ENCODE results near the gene DAPK2.

DNA sequence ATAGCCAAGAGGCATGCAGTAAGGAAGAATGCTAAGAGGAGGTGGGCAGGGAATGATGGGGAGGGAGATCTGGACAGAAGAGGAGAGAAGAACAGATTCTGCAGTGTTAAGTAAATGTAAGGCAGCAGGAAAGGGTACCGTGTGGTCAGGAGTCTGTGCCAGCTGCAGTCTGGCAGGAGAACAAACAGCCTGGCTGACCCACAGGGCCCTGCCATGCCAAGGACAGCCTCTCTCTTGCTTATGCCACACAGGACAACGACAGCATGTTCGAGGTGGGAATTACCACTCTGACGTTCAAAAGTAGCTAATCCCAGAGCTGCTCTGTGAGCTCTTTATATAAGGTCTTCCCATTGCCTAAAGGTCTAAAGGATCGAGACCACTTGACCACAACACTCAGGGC is 31.3 kb downstream of the DAPK2 start:
- TF ChIP-seq, protein P1, sequence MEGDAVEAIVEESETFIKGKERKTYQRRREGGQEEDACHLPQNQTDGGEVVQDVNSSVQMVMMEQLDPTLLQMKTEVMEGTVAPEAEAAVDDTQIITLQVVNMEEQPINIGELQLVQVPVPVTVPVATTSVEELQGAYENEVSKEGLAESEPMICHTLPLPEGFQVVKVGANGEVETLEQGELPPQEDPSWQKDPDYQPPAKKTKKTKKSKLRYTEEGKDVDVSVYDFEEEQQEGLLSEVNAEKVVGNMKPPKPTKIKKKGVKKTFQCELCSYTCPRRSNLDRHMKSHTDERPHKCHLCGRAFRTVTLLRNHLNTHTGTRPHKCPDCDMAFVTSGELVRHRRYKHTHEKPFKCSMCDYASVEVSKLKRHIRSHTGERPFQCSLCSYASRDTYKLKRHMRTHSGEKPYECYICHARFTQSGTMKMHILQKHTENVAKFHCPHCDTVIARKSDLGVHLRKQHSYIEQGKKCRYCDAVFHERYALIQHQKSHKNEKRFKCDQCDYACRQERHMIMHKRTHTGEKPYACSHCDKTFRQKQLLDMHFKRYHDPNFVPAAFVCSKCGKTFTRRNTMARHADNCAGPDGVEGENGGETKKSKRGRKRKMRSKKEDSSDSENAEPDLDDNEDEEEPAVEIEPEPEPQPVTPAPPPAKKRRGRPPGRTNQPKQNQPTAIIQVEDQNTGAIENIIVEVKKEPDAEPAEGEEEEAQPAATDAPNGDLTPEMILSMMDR (conservative IDR thresholded peaks at IDR 0.05 in 1 of 2, IDR thresholded peaks at IDR 0.05 in 1 of 2; ENCODE audit: low read depth in 1 of 2, low read length in 2 of 2), result no peak
- TF ChIP-seq EZH2 (IDR thresholded peaks at IDR 0.05; ENCODE audit: low read length, missing control alignments), result no peak

All from fibroblast of lung (primary cell).